GM12892 (cell line): Measurements from ENCODE around the gene HLF.

Source experiments
- POLR2A ChIP-seq: IDR thresholded peaks from 2 replicates; pipeline ENCODE4 v1.6.1; 2011; ENCODE audit warnings: low read depth, low read length, control low read depth
- POLR2AphosphoS5 ChIP-seq: IDR thresholded peaks from 2 replicates; pipeline ENCODE4 v1.6.1; 2011; ENCODE audit warnings: low read depth, low read length, control low read depth

DNA sequence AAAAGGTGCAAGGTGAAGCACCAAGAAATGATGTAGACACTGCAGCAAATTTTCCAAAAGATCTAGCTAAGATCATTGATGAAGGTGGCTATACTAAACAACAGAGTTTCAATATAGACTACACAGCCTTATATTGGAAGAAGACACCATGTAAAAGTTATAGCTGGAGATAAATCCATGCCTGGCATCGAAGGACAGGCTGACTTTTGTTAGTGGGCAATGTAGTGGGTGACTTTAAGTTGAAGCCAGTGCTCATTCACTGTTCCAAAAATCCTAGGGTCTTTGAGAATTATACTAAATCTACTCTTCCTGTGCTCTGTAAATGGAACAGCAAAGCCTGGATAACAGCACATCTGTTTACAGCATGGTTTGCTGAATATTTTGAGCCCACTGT, 26.4 kb downstream of the HLF start:
- no peak for TF ChIP-seq POLR2A
- TF ChIP-seq POLR2AphosphoS5, result no peak
